ENCODE results near the gene SYNPR.

DNA sequence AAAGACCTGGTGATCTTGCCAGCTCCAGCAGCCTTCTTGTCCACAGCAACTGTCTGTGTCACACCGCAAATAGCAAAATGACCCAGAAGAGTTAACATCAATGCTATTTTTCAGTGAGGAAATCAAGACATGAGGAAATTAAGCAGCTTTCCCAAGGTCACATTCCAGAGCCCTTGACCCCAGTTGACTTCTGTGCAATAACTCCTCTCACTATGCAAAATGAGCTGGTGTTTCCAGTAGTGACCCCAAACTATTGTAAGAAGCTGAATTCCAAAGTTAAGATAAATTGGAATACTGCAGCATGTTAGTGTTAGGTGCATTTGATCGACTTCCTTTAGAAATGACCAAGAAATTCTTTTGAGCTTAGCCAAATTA is 201.5 kb downstream of the SYNPR start:
- TF ChIP-seq, protein P1, sequence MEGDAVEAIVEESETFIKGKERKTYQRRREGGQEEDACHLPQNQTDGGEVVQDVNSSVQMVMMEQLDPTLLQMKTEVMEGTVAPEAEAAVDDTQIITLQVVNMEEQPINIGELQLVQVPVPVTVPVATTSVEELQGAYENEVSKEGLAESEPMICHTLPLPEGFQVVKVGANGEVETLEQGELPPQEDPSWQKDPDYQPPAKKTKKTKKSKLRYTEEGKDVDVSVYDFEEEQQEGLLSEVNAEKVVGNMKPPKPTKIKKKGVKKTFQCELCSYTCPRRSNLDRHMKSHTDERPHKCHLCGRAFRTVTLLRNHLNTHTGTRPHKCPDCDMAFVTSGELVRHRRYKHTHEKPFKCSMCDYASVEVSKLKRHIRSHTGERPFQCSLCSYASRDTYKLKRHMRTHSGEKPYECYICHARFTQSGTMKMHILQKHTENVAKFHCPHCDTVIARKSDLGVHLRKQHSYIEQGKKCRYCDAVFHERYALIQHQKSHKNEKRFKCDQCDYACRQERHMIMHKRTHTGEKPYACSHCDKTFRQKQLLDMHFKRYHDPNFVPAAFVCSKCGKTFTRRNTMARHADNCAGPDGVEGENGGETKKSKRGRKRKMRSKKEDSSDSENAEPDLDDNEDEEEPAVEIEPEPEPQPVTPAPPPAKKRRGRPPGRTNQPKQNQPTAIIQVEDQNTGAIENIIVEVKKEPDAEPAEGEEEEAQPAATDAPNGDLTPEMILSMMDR (IDR thresholded peaks at IDR 0.05; ENCODE audit: insufficient read depth, low read length), result no peak
- no peak for TF ChIP-seq SPI1 (IDR thresholded peaks at IDR 0.05; ENCODE audit: borderline replicate concordance, low read depth)

Data from HL-60 (cell line).